ENCODE measurements around the gene NEK6.

The NEK6 gene

DNA sequence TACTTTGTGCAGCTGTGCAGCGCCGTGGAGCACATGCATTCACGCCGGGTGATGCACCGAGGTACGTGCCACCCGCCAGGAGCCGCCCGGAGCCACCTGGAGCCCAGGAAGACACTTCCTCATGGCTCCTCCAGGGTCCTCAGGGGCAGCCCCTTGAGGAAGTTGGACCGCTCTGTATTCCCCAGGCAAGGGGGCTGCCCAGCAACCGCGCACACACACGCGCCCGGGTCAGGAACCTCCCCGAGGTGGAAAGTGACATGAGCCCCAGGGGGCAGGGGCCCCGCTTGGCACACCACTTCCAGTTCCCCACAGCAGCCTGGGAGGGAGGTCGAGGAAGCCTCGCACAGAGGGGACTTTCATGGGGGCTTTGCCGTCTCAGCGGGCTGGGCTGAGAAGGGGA is 68.6 kb downstream of the NEK6 start:
- DNase-seq (ENCODE audit: insufficient read length, low spot score), result no peak
- TF ChIP-seq, protein P1, sequence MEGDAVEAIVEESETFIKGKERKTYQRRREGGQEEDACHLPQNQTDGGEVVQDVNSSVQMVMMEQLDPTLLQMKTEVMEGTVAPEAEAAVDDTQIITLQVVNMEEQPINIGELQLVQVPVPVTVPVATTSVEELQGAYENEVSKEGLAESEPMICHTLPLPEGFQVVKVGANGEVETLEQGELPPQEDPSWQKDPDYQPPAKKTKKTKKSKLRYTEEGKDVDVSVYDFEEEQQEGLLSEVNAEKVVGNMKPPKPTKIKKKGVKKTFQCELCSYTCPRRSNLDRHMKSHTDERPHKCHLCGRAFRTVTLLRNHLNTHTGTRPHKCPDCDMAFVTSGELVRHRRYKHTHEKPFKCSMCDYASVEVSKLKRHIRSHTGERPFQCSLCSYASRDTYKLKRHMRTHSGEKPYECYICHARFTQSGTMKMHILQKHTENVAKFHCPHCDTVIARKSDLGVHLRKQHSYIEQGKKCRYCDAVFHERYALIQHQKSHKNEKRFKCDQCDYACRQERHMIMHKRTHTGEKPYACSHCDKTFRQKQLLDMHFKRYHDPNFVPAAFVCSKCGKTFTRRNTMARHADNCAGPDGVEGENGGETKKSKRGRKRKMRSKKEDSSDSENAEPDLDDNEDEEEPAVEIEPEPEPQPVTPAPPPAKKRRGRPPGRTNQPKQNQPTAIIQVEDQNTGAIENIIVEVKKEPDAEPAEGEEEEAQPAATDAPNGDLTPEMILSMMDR (IDR thresholded peaks at IDR 0.05; ENCODE audit: insufficient read depth, missing control alignments), result no peak
- FAIRE-seq, result no peak

DNA sequence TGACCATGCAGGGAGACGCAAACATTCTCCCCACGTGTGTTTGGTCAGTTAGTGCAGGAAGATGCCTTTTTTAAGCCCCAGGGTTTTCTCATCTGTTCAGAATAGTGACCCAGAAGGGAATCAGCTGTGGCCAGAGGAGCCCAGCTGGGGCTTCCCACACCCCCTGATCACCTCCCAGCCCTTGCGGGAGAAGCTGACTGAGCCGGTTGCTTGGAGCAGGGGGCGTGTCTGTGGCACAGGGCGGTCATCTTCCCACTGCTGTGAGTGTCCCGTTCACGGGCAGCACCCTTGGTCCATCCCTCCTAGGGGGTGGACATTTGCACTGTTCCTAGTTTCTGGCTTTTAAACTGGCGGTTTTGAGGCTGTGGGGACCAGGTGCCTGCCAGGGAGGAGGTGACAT is 69.7 kb downstream of the NEK6 start:
- TF ChIP-seq, protein P1 (IDR thresholded peaks at IDR 0.05; ENCODE audit: insufficient read depth, missing control alignments), result no peak
- DNase-seq (ENCODE audit: insufficient read length, low spot score) (no peak), FAIRE-seq (no peak)

DNA sequence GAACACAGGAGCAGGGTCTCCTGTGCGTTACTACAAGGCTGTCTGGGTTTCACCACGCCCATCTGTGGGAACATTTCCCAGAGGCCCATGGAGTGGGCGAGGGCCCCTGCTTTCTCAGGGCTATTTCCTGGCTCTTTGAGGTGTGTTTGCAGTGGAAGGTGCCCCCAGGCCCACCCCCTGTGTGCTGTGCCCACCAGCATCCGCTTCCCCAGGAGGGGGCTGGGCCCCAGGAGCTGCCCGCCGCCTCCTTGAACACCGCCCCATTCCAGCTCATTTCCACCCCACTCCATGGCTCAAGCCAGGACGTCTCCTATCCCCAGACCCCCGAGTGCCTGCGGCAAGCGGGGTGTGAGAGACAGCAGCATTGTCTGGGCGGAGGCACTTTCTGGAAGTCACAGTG is 70.5 kb downstream of the NEK6 start:
- FAIRE-seq (no peak), DNase-seq (ENCODE audit: insufficient read length, low spot score) (no peak)
- TF ChIP-seq, protein P1 (IDR thresholded peaks at IDR 0.05; ENCODE audit: insufficient read depth, missing control alignments), result no peak

DNA sequence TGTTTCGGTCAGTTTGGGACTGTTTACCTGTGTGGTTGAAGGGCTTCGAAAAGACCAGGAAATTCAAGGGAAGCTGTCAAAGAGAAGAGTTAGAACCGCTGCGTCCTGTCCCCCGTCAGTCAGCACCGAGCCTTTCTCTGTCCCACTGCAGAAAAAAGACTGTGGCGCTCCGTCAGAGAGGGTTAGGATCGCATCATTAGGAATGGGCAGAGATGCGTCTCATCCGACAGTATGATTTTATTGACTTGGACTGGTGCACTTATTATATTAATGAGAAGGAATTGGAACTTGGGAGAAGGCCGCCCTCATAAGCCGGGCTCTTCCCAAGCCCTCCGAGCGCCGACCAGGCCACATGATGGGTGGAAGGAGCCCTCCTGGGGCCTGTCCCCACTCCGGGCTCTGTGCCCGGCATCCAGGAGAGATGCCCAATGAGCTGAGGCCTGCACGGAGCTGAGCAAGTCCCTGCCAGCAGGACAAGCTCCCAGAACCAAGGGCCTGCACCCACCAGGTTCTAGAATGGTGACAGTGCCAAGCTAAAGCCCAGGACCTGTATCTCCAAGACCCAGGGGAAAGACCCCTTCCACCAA is 71.5 kb downstream of the NEK6 start:
- TF ChIP-seq, protein P1 (IDR thresholded peaks at IDR 0.05; ENCODE audit: insufficient read depth, missing control alignments), result no peak
- FAIRE-seq (no peak), DNase-seq (ENCODE audit: insufficient read length, low spot score) (no peak)

DNA sequence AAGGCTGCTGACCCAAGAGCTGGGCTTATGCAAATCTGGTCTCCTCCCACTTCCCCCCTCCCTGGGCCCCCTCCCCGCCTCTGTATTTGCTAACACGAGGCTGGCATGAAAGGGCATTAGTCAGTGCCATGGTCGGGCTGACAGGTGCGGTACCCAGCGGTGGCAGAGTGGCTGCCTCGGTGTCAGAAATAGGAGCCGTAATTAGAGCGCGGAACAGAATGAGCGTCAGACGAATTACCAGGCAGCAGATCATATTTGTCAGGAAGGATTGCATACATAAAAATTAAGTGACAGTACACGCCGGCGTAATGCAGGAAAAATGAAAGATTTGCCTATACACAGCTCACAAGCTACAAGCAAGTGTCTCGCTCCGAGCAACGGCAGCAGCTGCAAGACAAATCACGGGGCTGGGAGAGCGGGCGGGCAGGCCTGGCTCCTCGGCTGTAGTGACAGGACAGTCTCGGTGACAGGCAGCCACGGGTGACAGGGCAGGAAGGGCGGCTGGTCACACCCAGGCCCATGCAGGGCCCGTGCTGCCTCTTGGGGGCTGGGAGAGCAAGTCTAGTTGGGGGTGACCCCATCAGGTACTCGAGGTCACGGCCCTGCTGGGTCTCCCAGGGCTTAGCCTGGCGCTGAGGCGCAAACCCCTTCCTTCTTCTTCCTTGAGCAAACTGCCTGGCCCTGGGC is 72.4 kb downstream of the NEK6 start:
- TF ChIP-seq, protein P1 (IDR thresholded peaks at IDR 0.05; ENCODE audit: insufficient read depth, missing control alignments), result no peak
- DNase-seq (ENCODE audit: insufficient read length, low spot score) (no peak), FAIRE-seq (no peak)

DNA sequence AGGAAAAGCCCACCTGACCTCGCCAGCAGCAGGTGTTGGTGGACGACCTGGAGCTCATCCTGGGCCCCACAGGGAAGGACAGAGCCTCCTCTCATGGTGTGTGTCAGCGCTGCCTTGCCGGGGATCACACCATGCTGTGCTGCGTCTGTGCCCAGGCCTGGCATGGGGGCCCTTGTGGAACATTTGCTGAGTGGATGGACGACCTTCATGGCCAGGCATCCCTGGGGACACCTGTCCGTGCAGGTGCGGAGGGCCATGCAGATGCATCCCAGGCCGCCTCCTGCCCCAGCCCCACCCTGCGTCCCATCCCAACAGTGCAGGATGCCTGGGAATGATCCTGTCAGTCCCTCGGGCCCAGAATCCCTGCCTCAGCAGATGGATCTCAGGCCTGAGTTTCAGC is 73.8 kb downstream of the NEK6 start:
- TF ChIP-seq, protein P1 (IDR thresholded peaks at IDR 0.05; ENCODE audit: insufficient read depth, missing control alignments), result no peak
- DNase-seq (ENCODE audit: insufficient read length, low spot score) (no peak), FAIRE-seq (no peak)

Measured in D721Med (cell line).